CD4-positive, alpha-beta T cell treated with Interleukin-10 for 1 hour (primary cell): ENCODE results near the gene ANKRD17.

ENCODE experiments used
- DNase-seq: peaks from one replicate; pipeline ENCODE4 v3.0.0-alpha.2; 2020

The ANKRD17 gene

DNA sequence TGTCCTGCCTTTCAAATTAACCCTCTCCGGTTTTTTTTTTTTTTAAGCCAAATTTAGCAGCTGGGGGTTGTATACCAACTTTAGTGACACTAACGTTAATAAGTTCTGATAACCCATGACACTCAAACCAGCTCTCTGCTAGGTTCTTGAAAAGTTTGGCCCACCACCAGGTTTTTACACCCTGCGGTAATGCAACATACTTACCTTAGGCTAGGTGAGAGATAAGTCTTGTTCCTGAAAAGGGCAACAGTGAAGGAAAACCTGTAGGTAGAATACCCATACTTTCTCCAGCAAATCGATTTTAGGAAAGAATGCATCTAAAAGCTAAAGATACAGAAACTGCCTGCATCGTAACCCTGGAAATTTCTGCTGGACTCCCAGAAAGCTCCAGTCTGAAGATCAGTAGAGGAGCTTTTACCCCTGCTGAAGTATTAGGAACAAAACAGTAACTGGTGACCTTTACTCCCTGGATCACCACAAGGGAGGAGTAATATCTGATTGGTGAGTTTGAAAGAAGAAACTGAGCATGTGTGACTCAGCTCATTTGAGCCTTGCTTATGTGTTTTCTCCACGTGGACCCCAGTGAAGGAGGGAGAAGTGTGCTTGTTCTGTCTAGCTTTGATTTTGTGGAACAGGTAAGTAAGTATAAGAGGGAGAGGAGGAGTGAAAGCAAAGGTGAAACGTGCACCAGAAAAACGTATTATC, 154.6 kb downstream of the ANKRD17 start:
- DNase-seq: no peak

DNA sequence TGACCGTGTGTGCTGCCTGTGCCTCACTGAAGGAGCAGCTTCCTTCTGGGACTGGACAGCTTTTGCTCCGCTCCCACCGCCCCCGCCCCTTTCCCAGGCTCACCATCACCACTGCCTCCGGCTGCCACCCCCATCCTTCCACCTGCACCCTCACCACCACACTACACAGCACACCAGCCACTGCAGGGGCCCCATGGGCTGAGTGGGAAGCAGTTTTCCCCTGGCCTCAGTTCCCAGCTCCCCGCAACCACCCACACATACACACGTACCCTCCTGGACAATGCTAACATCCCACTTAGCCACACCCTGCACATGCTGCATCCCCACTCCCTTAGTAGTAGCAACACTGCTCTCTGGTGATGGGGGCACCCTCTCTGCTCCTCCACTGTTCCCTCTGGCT, 159.5 kb downstream of the ANKRD17 start:
- no peak for DNase-seq

DNA sequence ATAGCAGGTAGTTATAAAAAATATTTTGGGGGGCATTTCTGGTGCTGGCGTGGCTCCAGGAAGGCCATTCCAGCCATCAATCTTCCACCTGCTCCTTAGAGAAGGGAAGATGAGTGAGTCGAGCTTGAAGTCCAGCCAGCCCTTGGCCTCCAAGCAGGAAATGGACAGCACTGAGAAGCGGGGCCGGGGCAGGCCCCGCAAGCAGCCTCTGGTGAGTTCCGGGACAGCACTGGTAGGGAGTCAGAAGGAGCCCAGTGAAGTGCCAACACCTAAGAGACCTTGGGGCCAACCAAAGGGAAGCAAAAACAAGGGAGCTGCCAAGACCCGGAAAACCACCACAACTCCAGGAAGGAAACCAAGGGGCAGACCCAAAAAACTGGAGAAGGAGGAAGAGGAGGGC, 159.9 kb downstream of the ANKRD17 start:
- DNase-seq: no peak

DNA sequence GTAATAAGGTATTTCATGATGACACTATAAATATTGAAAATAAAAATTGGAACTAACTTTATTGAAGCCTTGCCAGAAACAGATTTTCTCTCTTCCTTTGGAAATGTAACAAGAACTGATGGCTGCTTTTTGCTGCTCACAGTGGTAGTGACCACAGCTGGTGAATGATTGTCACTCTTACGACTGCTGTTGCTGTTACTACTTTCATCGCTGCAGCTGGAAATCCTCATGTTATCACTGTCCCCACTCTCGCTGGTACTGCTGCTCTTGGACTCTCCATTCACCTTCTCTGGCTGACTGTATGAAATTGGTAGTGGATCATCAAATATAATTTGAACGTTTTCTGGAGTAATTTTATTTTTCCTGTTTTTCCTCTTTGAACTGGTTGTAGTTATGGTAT, 160.6 kb downstream of the ANKRD17 start:
- DNase-seq: no peak

DNA sequence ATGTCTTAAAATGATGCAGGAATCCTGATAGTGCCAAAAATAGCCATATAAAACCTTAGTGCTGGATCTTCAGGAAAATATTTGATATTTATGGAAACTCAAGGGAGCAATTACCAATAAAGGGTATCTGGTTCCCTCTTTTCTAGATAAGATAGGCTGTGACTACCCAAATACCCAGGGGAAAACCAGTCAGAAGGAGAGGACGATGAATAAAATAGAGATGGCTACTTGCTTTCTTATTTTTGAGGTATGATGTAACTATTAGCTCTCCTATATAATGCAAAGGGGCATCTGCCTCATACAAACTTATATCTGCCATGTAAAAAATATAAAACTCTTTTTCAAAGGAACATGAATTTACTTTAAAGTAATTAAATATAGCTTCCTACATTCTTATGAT, 165.7 kb downstream of the ANKRD17 start:
- no peak for DNase-seq

DNA sequence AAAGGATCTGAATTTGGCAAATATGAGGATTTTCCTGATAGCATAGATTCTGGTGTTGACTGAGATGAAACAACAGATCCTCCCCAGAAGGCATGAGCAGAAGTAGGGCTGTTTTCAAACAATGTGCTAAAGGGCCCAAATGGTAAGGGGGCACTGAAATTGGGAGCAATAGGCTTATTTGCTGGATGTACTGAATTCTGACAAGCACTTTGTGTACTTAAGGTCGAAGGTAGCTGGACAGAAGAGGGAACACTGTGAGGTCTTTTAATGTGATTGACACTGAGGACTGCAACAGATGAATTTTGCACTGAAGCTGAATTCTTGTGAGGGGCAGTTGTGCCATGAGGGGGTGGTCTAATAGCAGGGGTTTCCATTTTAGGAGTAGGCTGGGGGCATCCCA, 167.9 kb downstream of the ANKRD17 start:
- no peak for DNase-seq

DNA sequence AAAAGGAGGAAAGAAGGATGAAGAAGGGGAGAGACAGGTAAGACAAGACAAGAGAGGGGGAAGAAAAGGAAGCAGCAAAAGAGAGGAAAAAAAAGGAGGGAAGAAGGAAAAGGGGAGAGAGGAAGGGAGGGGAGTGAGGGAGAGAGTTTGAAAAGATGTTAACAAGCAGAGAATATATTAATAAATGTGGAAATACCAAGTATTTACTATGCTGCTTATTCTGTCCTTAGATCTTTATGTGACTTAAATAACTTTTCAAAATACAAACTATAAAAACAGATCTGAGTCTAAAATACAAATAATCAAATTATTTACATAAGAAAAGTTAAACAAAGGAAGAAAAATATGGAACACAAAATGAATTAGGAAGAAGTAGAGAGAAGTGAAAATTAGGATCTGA, 170.7 kb downstream of the ANKRD17 start:
- DNase-seq: no peak

DNA sequence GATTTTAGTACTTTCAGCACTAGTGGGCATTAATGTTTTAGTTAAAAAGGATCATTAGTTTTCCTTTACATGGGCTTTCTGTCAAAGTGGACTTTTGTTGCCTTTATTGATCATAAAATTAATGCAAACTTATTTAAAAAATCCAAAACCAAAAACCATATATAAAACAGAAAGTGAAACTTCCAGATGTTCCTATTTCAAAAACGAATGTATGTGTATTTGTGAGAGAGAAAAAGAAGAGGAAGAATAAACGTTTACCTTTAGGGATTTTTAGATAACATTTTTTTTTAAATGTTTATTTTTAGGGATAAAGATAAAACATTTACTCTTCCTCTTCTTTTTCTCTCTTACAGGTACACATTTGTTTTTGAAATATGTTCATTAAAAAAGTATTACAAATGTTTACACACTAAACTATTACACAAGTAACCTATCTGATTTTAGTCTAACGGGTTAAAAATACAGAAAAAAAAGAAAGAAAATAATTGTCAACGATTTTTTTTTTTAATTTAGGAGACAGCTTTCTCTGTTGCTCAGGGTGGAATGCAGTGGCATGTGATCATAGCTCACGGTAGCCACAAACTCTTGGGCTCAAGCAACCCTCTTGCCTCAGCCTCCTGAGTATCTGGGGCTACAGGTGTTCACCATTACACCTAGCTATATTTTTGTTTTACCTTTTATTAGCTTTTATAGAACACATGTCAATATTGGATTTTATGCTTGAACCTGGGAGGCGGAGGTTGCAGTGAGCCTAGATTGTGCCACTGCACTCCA, 172.3 kb downstream of the ANKRD17 start:
- DNase-seq: peak; percentile 30

DNA sequence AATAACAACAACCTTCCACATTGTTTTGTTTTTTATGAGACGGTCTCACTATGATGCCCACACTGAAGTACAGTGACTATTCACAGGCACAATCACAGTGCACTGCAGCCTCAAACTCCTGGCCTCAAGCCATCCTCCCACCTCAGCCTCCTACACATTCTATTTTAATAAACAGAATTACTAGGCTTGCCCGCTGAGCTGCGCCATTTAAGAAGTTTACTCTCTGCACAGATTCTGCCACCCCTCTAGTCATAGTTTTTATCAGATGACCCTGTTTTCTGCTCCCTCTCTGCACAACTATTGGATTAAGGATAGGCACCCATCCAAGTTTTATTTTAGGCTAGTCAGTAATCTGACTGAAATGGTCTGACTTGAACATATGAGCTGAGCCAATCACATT, 177.8 kb downstream of the ANKRD17 start:
- DNase-seq: no peak

DNA sequence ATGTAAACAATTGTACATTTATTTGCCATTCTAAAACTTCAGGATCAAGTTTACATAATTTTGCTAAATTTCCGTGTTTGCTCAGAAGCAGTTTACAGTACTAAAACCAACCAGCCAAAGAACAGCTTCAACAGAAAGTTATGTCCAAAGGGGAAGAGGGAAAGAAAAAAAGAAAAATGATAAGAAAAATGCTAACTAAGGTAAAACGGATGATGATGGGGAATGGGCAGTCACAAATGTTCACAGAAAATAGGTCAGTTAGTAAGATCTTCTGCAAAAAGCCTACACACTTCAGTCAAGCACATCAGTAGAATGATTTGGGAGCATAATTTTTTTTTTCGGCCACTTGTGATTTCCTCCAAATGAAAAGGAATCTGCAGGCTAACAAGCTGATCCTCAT, 182.8 kb downstream of the ANKRD17 start:
- DNase-seq: no peak

DNA sequence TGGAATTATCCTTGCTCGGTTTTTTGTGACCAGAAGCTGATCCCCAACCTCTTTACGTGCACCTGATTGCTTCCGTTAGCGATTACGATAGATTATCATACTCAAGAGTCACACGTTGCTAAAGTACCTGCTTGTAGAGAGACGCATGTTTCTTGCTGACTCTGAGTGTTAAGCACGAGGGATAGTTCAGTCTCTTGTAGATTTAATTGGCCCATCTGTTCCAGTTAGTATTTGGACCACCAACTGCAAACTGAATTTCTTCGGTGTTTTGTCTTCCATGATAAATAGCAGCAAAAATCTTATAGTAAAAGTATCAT, 188.6 kb downstream of the ANKRD17 start:
- no peak for DNase-seq

DNA sequence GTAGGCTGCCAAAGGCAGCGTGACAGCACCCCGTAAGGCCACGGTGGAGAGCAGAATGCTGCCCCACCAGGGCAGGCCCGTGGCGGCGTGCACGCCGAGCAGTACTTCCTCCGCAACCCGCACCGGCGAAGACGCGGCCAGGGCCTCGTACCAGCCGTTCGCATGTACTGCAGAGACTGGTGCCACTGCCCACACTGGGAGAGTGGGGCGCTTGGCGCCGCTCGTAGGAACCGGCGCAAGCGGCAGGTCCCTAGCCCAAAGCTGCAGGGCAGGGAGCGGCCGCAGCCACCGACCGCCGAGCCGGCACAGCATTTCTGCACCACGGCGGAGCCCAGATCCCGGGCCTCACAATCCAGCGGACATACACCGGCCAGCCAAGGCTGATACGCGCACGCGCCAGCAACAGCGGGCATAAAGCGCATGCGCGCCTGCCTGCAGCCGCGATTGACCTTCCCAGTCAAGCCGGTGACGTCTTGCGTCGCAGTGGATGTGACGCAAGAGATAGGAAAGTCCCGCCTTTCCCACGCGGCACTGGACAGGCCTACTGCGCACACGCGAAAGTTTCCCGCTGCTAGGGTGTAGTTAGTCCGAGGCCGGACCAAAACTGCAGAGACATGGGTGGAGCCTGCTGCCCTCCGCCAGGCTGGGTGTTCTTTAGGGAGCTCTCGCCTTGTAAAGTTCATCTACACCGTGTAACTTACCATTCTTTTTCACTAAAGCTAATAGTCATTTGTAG, 189.1 kb downstream of the ANKRD17 start, which contains the start of gene COX18:
COX18 (minus strand) TSS at position 379 of the 736 bp plus-strand sequence; CDS start at position 312, 67 bp downstream.
- DNase-seq: peak; percentile 97

DNA sequence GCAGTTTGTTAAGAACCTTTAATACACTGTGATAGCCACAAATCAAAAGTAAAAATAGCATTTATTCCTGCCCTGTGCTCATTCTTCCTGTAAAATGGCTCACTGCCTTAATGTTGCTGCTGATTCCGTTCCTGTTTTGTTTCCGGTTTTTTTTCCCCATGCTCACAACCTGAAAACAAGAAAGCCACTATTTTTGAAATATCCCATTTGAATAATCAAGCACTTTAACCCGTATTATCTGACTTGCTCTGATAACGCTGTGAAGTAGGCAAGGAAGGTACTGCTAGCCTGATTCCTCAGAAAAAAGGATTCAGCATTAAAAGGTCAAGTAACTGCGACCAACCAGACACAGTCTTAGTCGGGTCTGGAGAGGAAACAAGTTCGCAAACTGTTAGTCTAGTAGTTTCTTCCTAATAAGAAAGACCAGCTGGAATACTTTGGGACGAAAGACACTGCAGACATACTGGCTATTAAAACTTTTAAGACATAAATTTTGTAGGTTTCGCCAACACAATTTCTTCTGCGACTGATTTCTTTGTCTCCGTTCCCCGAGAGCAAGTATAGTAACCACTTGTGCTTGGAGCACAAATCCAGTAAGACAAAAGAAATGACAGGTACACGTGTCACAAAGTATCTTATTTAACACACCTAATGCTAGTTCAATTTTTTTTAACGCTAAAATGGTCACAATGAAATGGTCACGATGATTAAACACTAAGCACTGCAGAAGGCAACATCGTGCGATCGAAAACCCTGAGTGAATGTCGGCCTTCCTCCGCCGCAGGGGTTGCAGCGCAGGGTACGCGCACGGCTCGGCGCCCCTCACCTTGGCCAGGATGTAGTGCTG, 189.9 kb downstream of the ANKRD17 start:
- peak; percentile 57 for DNase-seq

DNA sequence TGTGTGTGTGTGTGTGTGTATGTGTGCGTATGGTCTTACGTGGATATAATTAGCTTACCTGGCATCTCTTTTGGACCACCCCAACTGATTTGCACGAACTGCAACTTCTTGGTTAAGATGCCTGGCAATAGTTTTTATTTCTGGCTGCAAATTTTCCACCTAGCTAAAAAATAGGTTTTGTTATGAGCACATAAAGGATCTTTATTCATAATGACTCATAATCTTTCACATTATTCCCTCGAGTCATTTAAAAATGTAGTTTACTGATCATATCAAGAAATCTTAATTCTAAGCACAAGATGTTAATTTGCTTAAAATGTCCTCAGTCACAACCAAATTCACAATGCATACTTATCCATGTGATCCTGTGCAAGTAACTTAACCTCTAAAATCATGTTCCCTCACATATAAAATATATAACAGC, 190.6 kb downstream of the ANKRD17 start:
- DNase-seq: peak; percentile 22

DNA sequence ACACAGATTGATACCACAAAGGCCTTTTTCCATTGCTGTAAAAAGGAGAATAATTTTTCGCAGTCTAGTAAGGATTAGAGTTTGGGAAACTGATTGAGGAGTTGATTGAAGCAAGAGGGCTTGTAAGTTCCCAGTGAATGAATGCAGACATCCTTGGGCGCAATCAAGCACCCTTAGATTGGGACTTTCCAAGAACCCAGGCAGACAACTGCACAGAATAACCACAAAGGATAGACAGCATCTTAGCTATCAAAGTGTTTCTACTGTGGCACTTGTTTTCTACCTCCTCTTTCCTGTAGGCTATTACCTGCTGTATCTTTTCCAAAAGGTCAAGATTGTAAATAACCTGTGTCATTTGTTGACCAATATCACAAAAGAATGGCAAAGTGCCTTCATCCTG, 191.7 kb downstream of the ANKRD17 start:
- DNase-seq: peak; percentile 69

DNA sequence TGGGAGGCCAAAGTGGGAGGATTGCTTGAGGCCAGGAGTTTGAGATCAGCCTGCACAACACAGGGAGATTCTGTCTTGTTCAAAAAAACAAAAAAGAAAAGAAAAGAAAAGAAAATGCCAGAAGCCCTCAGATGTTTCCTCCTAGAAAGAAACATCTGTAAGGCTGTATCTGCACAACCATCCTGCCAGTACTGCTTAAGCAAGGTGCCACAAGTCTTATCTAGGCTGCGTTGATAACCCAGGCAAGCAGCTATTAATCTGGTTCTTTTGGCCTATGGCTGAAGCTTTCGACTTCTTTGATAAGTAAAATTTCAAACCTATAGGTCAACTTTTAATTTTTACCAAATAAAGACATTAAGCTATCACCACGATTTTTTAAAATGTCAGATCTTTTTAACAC, 192.2 kb downstream of the ANKRD17 start:
- no peak for DNase-seq

DNA sequence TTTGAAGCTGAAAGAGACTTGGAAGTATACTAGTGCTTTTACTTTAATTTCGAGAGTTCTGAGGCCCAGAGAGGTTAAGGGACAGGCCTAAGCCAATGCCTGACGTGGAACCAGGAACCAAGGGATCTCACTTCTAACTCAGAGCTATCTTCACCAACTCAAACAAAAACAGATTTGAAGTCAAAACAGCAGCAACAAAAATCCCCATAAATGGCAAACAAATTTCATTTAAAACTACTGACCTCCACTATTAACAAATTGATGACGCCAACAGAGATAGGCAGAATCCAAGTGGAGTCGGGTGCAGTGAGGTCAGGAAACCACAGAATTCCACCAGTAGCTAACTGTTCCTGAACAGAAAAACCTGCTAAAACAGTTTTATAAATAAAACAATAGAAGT, 194.1 kb downstream of the ANKRD17 start:
- no peak for DNase-seq

DNA sequence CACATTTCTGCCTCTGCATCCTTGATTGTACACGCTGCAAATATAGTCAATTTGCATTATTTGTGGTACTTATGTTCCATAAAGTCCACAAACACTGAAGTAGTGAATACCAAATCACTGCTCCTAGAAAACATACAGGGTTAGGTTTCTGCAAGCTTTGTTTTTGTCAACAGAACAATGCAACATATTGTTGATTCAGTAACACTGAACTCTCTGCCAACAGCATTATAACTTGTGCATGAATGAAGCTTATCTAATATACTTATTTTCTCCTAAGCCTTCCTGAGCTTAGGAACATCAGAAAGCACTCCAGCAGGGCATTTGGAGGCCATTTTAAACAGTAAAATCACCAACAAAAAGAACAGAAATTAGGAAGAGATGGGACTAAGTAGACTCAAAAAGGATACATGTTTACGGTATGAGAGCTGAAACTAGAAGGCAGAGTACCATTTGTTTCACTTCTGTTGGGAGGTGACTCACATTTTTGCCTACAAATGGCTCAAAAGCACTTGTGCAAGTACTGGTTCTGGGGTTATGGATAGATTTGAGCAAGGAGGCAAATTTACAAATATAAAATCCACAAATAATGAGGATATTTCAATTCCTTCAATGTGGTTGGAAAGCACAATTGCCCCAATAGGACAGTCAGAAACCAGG, 203.2 kb downstream of the ANKRD17 start:
- no peak for DNase-seq

DNA sequence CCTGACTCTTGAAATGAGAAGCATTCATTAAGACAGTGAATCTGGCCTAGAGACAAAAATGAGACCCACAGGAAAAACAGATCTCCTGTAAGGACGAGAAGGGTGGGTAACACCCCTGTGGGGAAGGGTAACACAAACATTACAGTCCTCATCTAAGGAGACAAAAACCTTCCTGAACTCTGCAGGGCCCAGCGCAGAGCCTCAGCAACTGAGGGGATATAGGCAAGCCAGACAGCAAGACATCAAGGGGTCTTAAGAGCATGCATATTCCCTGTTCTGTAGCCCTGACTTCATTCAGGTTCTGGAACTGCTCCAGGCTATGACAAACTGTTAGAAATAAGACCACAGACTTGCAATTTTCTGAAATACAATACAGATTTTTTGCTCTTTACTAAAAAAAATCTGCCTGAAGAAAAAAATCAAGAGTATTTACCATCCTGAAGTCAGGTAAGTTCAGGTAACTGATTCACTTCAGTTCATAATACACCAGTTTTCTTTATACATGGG, 204.6 kb downstream of the ANKRD17 start:
- no peak for DNase-seq

DNA sequence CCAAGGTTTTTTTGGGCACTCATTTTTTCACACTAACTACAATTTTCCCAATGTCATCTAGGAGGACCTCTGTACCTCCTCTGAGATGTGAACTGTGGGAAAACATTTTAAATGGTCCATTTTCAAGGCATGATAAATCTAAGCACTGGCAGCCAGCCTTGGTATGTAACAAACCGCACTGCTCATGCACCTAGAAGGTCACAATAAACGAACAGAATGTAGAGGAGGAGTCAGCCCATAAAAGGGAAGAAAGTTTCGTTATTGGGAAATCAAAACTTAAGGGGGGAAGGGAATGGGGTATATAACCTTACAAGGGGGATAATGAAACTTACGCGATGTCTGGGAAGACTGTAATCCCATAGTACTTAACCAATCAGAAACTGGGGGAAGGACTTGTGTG, 205.5 kb downstream of the ANKRD17 start:
- DNase-seq: no peak

DNA sequence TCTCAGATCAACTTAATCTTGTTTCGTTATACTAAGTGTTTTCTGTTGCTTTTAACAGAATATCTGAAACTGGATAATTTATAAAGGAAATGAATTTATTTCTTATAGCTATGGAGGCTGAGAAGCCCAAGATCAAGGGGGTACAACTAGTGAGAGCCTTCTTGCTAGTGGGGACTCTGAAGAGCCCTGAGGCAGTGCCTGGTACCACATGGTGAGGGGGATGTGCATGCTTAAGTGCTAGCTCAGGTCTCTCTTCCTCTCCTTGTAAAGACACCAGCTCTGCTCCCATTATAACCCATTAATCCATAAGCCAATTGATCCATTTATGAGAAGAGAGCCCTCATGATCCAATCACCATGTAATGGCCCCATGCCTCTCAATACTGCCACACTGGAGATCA, 207.0 kb downstream of the ANKRD17 start:
- DNase-seq: no peak

DNA sequence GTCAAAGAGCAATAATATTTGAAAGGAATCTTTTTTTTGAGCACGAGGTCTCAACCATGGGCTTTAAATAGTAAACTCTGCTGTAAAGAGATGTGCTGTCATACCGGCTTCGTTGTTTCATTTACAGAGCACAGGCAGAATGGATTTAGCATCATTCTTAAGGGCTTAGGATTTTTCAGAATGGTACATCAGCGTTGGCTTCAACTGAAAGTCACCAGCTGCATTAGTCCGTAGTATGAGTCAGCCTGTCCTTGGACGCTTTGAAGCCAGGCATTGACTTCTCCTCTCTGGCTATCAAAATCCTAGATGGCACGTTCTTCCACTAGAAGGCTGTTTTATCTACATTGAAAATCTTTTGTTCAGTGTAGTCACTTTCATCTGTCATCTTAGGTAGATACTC, 212.7 kb downstream of the ANKRD17 start:
- DNase-seq: no peak
